Measurements from ENCODE around the gene LRP5.

The LRP5 gene

DNA sequence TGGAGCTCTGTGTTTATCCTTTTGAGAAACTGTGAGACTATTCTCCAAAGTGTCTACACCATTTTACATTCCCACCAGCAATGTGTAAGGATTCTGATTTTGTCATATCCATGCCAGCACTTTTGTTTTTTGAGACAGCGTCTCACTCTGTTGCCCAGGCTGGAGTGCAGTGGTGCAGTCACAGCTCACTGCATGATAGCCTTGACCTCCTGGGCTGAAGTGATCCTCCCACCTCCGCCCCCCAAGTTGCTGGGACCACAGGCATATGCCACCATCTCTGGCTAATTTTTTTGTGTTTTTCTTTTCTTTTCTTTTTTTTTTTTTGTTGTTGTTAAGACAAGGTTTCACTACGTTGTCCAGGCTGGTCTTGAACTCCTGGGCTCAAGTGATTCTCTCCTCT, 183.5 kb downstream of the LRP5 start:
- no peak for TF ChIP-seq GATA2 (IDR thresholded peaks at IDR 0.05; ENCODE audit: low read depth, low read length)
- no peak for TF ChIP-seq GATA3 (IDR thresholded peaks at IDR 0.05; ENCODE audit: low read depth, low read length)

DNA sequence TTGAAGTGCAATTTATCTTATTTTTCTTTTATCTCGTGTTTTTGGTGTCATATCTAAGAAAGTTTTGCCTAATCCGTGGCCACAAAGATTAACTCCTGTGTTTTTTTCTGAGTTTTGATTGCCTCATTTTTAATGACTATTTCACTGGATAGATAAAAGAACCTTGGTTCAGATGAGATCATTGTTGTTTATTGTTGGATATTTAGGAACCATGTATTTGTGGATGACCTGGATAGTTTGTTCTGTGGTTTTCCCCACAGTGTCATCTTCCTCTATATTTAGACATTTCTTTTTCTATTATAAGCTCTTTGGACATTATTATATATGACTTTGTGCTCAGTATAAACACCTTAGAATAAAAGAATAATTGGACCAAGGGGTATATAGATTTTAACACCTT, 185.4 kb downstream of the LRP5 start:
- TF ChIP-seq GATA2 (IDR thresholded peaks at IDR 0.05; ENCODE audit: low read depth, low read length) (no peak), GATA3 (IDR thresholded peaks at IDR 0.05; ENCODE audit: low read depth, low read length) (no peak)

DNA sequence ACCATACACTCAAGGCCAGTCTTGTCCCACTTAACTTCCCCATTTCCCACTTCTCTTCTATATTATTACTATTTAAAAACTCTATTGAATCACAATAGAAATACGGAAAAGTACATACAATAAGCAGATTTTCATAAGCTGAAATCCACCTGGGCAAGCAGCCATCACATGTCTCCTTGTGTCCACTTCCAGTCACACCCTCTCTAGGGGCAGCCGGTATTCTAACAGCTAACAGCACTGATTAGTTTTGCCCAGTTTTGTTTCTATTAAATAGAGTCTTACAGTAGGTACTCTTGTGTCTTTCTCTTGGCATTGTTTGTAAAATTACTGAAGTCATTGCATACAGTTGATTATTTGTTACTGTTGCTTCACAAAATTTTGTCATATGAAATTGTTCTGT, 185.9 kb downstream of the LRP5 start:
- TF ChIP-seq GATA2 (IDR thresholded peaks at IDR 0.05; ENCODE audit: low read depth, low read length) (no peak), GATA3 (IDR thresholded peaks at IDR 0.05; ENCODE audit: low read depth, low read length) (no peak)

Data from SH-SY5Y (cell line).